Hepatocyte (in vitro differentiated cells): ENCODE data around the gene DCST1. TPM values are rescaled to one million over a fixed set of nuclear protein-coding genes. Genes with fewer than 3 reads are reported as not detected.

ENCODE experiments used
- DNase-seq: peaks from one replicate; pipeline ENCODE4 v3.0.0-alpha.2; 2016; ENCODE audit warnings: low spot score
- H2AFZ ChIP-seq: fragments of 200-600 bp; sonication (generic); 2 replicates; pipeline ENCODE4 v1.6.0; 2016; ENCODE audit warnings: antibody characterized with exemption, mild to moderate bottlenecking
- H3K27ac ChIP-seq: fragments of 200-600 bp; sonication (generic); 2 replicates; pipeline ENCODE4 v1.5.1; 2016; ENCODE audit warnings: mild to moderate bottlenecking
- H3K27me3 ChIP-seq: fragments of 200-600 bp; sonication (generic); 2 replicates; pipeline ENCODE4 v1.6.1; 2016
- H3K36me3 ChIP-seq: fragments of 200-600 bp; sonication (generic); replicated peaks from 2 replicates; pipeline ENCODE4 v1.5.1; 2016; ENCODE audit warnings: low read depth; ENCODE audit not compliant: insufficient read depth
- H3K4me1 ChIP-seq: fragments of 200-600 bp; sonication (generic); 2 replicates; pipeline ENCODE4 v1.5.1; 2016; ENCODE audit warnings: mild to moderate bottlenecking, moderate library complexity; ENCODE audit not compliant: insufficient read depth
- H3K4me2 ChIP-seq: fragments of 200-600 bp; sonication (generic); 2 replicates; pipeline ENCODE4 v1.6.0; 2016
- H3K4me3 ChIP-seq: fragments of 200-600 bp; sonication (generic); 2 replicates; pipeline ENCODE4 v1.5.1; 2016; ENCODE audit warnings: mild to moderate bottlenecking
- H3K79me2 ChIP-seq: fragments of 200-600 bp; sonication (generic); 2 replicates; pipeline ENCODE4 v1.6.0; 2017; ENCODE audit warnings: mild to moderate bottlenecking
- H3K9me2 ChIP-seq: fragments of 200-600 bp; sonication (generic); replicated peaks from 2 replicates; pipeline ENCODE4 v1.6.0; 2017; ENCODE audit warnings: mild to moderate bottlenecking; ENCODE audit not compliant: insufficient read depth
- H3K9me3 ChIP-seq: fragments of 200-600 bp; sonication (generic); 2 replicates; pipeline ENCODE4 v1.5.1; 2016; ENCODE audit warnings: low read depth, mild to moderate bottlenecking
- H4K20me1 ChIP-seq: fragments of 200-600 bp; sonication (generic); 2 replicates; pipeline ENCODE4 v1.6.0; 2016; ENCODE audit warnings: mild to moderate bottlenecking; ENCODE audit not compliant: insufficient read depth, poor library complexity, severe bottlenecking
- EZH2 ChIP-seq: fragments of 200-600 bp; sonication (generic); IDR thresholded peaks from 2 replicates; pipeline ENCODE4 v1.6.1; 2016; ENCODE audit warnings: antibody characterized with exemption, mild to moderate bottlenecking, borderline replicate concordance
- EZH2phosphoT487 ChIP-seq: fragments of 200-600 bp; sonication (generic); IDR thresholded peaks from one replicate; pipeline ENCODE4 v1.6.1; 2018; ENCODE audit warnings: antibody characterized with exemption, mild to moderate bottlenecking, low read depth, moderate library complexity; ENCODE audit not compliant: unreplicated experiment, severe bottlenecking
- WGBS: methylation state at CpG from one replicate; pipeline ENCODE4 v1.1.6; 2016; ENCODE audit warnings: low lambda C conversion rate; ENCODE audit errors: missing lambda C conversion rate; 5-methylcytosine and 5-hydroxymethylcytosine counted together
- polyA plus RNA-seq: library from polyadenylated mRNA; unstranded; fragments of >200 nt; fragmentation: Nextera tagmentation; extraction: Ambion mirVana; gene quantifications from 2 replicates; pipeline ENCODE4 v1.2.1, GENCODE V29; 2016
- total RNA-seq: library from RNA; depleted of rRNA; stranded (reverse); fragments of >200 nt; gene quantifications from 2 replicates; pipeline ENCODE4 v1.2.3, GENCODE V29; 2014
- TF ChIP-seq, protein P1 (sequence below): fragments of 200-600 bp; sonication (generic); IDR thresholded peaks from 2 replicates; pipeline ENCODE4 v1.5.1; 2016; ENCODE audit warnings: antibody characterized with exemption, mild to moderate bottlenecking; ENCODE audit not compliant: poor library complexity

The DCST1 gene
- total and polyA plus RNA-seq, 2 experiments from 2014 or later = 0.60 TPM; not detected in 1

- Histone ChIP-seq H3K27me3 (no peaks in the 10 kb centered on the region), H3K4me1 (peaks cover 14% of the 10 kb centered on the region), H3K9me3 (no peaks in the 10 kb centered on the region), H3K36me3 (no peaks in the 10 kb centered on the region), H2AFZ (no peak overlapping the region), H3K27ac (no peak overlapping the region), H4K20me1 (no peaks in the 10 kb centered on the region), H3K79me2 (no peaks in the 10 kb centered on the region), H3K9me2 (no peaks in the 10 kb centered on the region), H3K4me3 (no peak overlapping the region), H3K4me2 (no peak overlapping the region)
- no peak for DNase-seq
- 90% methylated on average over 8 of the region's 8 CpGs for WGBS
- TF ChIP-seq EZH2phosphoT487 (no peak), EZH2 (no peak)
- TF ChIP-seq, protein P1, sequence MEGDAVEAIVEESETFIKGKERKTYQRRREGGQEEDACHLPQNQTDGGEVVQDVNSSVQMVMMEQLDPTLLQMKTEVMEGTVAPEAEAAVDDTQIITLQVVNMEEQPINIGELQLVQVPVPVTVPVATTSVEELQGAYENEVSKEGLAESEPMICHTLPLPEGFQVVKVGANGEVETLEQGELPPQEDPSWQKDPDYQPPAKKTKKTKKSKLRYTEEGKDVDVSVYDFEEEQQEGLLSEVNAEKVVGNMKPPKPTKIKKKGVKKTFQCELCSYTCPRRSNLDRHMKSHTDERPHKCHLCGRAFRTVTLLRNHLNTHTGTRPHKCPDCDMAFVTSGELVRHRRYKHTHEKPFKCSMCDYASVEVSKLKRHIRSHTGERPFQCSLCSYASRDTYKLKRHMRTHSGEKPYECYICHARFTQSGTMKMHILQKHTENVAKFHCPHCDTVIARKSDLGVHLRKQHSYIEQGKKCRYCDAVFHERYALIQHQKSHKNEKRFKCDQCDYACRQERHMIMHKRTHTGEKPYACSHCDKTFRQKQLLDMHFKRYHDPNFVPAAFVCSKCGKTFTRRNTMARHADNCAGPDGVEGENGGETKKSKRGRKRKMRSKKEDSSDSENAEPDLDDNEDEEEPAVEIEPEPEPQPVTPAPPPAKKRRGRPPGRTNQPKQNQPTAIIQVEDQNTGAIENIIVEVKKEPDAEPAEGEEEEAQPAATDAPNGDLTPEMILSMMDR = no peak
Measured at GRCh38 chr1:155018617-155019348, 14.8 kb upstream of the DCST1 start.

- Histone ChIP-seq H3K4me1 (peaks cover 14% of the 10 kb centered on the region), H3K27ac (no peak overlapping the region), H3K79me2 (no peaks in the 10 kb centered on the region), H3K9me3 (no peaks in the 10 kb centered on the region), H4K20me1 (no peaks in the 10 kb centered on the region), H2AFZ (no peak overlapping the region), H3K4me2 (no peak overlapping the region), H3K9me2 (no peaks in the 10 kb centered on the region), H3K27me3 (no peaks in the 10 kb centered on the region), H3K4me3 (no peak overlapping the region), H3K36me3 (no peaks in the 10 kb centered on the region)
- 83% methylated on average over 11 of the region's 11 CpGs for WGBS
- TF ChIP-seq, protein P1 = no peak
- no peak for TF ChIP-seq EZH2
- no peak for TF ChIP-seq EZH2phosphoT487
- DNase-seq = no peak
Measured at GRCh38 chr1:155019377-155020245, 14.0 kb upstream of the DCST1 start.

- 83% methylated on average over 8 of the region's 8 CpGs for WGBS
- TF ChIP-seq EZH2phosphoT487 (no peak), EZH2 (no peak)
- TF ChIP-seq, protein P1 = no peak
- Histone ChIP-seq H3K79me2 (no peaks in the 10 kb centered on the region), H3K36me3 (no peaks in the 10 kb centered on the region), H3K4me2 (no peak overlapping the region), H3K9me3 (no peaks in the 10 kb centered on the region), H3K4me3 (no peak overlapping the region), H2AFZ (no peak overlapping the region), H3K9me2 (no peaks in the 10 kb centered on the region), H4K20me1 (no peaks in the 10 kb centered on the region), H3K27me3 (no peaks in the 10 kb centered on the region), H3K27ac (no peak overlapping the region), H3K4me1 (peaks cover 11% of the 10 kb centered on the region)
- no peak for DNase-seq
Measured at GRCh38 chr1:155022136-155022926, 11.3 kb upstream of the DCST1 start.
